ENCODE measurements around the gene SHB.

DNA sequence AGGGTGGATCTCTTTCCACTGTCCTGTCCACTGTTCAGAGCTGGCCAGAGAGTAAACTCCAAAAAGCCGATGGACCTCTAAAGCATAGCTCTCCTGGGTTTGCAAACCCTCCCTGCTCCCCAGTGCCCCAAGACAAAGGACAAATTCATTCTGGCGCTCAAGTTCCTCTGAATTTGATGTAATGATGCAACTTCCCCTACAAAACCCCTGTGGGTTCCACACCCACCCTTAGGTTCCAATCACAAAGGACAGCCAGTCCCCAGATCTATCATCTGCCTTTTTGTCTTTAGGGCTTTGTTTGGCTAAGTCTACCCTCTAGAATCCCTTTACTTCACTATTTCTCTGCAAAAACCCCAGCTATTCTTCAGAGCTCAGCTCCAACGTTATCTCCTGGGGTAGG, 107.7 kb downstream of the SHB start:
- no peak for TF ChIP-seq EZH2 (IDR thresholded peaks at IDR 0.05; ENCODE audit: borderline replicate concordance)
- TF ChIP-seq, protein P1, sequence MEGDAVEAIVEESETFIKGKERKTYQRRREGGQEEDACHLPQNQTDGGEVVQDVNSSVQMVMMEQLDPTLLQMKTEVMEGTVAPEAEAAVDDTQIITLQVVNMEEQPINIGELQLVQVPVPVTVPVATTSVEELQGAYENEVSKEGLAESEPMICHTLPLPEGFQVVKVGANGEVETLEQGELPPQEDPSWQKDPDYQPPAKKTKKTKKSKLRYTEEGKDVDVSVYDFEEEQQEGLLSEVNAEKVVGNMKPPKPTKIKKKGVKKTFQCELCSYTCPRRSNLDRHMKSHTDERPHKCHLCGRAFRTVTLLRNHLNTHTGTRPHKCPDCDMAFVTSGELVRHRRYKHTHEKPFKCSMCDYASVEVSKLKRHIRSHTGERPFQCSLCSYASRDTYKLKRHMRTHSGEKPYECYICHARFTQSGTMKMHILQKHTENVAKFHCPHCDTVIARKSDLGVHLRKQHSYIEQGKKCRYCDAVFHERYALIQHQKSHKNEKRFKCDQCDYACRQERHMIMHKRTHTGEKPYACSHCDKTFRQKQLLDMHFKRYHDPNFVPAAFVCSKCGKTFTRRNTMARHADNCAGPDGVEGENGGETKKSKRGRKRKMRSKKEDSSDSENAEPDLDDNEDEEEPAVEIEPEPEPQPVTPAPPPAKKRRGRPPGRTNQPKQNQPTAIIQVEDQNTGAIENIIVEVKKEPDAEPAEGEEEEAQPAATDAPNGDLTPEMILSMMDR (IDR thresholded peaks at IDR 0.05; ENCODE audit: poor library complexity), result no peak
